GM19324 (cell line): ENCODE measurements around the gene P3H3.
"Not testable (repeated sequence)": the region's sequence is repeated elsewhere in the genome, so short reads cannot be mapped to it uniquely, and the experiment has no call there.

Experiments used
- ATAC-seq: cut with Tn5 transposase; IDR thresholded peaks from one replicate; pipeline ENCODE4 v1.9.1; 2021; ENCODE audit warnings: mild to moderate bottlenecking, moderate library complexity; ENCODE audit not compliant: unreplicated experiment, low FRiP score

The P3H3 gene

GRCh38 chr12:6863586-6864321 is 35.5 kb downstream of the P3H3 start:
- ATAC-seq = no peak

DNA sequence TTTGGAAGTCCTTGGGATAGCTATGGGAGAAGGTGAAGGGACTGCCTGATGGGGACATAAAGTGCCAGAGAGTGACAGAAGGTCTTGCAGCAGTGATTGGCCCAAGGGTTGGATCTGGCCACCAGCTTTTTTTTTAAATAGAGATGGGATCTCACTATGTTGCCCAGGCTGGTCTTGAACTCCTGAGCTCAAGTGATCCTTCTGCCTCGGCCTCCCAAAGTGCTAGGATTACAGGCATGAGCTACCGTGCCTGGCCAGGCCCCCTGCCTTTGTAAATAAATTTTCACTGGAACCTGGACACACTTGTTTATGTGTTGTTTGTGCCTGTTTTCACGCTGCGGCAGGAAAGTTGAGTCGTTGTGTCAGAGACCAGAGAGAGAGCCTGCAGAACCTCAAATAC is 37.1 kb downstream of the P3H3 start:
- not testable (repeated sequence) for ATAC-seq

DNA sequence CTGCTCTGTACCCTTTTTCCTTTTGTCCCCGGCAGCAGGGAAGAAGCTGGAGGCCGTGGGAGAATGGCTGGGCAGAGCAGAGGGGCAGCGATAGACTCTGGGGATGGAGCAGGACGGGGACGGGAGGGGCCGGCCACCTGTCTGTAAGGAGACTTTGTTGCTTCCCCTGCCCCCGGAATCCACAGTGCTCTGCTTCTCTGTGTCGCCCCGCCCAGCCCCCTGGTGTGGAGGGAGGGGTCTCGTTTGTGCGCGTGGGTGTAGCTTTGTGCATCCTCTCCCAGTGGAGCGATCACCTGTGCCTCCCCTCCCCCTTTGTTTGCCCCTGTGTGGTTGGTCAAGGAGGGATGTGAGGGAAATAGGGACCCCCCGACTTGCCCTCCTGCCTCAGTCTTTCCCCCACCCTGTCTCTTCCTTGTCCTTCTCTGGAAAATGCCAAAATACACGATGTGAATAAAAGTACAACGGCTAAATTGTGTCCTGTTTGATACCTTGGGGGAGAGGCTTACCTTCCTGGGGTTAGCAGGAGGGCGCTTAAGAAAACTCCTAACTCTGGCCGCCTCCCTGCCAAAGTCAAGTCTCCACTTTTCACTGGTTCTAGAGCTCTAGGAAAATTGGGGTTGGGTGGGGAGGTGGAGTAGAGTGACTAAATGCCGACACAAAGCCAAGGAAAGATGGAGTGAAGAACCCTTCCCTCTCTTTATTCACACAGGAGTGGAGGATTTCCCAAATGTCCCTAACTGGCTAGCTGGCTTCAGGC is 38.1 kb downstream of the P3H3 start:
- no peak for ATAC-seq

- peak; percentile 17 for ATAC-seq
These were observed 38.8 kb downstream of the P3H3 start for GRCh38 chr12:6866920-6867412.

- ATAC-seq = peak; percentile 57
These were observed 39.4 kb downstream of the P3H3 start, which contains the start of gene TPI1 for GRCh38 chr12:6867413-6868210. Gene TPI1 (plus strand): TSS chr12:6867531. CDS start chr12:6867567, 36 bp downstream.

GRCh38 chr12:6868211-6869048 is 40.2 kb downstream of the P3H3 start:
- no peak for ATAC-seq

DNA sequence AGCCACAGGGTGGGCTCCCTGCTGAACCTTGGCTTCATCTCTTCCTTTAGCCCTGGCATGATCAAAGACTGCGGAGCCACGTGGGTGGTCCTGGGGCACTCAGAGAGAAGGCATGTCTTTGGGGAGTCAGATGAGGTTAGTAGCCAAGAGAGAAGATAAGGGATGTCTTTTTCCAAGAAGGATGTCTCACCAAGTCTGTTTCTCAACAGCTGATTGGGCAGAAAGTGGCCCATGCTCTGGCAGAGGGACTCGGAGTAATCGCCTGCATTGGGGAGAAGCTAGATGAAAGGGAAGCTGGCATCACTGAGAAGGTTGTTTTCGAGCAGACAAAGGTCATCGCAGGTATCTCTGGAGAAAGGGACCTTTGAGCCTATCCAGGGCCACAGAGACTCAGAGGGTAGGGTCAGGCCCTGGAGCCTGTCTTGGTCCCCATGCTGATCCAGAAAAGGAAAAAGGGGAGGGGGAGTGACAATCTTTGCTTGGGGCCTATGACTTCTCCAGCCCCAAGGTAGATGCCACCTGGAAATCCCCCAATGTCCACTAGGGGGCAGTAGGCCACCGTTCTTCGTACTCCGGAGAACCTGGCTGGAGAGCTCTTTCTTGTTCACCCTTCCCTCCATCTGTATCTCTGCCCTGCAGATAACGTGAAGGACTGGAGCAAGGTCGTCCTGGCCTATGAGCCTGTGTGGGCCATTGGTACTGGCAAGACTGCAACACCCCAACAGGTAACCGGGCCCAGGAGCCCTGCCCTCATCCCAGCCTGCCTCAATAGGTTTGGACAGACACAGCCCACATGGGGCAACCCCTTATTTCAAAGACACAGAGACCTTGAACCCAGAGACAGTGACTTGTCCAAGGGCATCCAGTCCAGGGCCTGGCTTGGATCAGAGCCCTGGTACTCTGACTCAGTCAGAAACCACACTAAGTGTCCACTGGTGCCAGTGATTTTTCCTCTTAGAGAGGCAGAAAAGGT is 41.1 kb downstream of the P3H3 start:
- no peak for ATAC-seq

- not testable (repeated sequence) for ATAC-seq
These were observed 42.1 kb downstream of the P3H3 start for GRCh38 chr12:6870304-6870703.

DNA sequence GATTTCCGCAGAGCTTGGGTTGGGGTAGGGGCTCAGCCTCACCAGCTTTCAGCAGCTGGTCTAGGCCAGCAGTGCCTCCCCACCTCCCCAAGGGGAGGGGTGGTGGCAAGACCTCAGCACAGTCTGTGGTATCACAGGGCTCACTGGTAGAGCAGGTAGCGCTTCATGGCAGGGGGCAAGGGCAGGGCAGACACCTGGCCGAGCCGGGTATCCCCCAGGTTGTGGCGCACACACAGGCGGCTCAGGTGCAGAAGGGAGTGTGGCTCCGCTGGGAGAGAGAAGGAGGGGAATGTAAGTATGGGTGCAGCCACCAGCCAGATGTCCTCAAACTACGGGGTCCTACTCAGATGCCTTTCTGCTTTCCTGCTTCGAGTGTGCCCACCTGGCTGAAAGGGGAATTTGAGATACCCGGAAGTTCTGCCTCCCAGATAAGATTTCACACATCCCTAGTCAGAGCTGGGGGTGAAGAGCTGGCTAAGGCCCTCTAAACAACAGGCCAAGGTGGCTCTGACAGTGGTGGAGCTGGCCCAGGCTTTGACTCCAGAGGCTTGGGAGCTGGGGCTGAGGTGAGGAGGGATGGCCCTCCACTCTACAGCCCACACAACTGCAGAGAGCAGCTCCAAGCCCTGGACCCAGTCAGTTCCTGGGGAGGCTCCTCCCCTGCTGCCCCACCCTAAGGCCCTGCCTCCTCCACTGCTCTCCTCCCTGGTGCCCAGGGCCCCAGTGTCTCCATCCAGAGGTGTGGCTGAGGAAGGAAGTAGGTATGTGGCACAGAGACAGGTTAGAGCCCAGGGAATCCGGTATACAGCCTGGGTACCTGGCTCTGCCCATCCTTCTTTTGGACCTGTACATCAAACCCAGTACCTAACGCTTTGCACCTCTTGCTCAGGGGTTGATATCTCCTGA is 43.1 kb downstream of the P3H3 start:
- no peak for ATAC-seq

- no peak for ATAC-seq
These were observed 44.2 kb downstream of the P3H3 start for GRCh38 chr12:6872073-6873048.

DNA sequence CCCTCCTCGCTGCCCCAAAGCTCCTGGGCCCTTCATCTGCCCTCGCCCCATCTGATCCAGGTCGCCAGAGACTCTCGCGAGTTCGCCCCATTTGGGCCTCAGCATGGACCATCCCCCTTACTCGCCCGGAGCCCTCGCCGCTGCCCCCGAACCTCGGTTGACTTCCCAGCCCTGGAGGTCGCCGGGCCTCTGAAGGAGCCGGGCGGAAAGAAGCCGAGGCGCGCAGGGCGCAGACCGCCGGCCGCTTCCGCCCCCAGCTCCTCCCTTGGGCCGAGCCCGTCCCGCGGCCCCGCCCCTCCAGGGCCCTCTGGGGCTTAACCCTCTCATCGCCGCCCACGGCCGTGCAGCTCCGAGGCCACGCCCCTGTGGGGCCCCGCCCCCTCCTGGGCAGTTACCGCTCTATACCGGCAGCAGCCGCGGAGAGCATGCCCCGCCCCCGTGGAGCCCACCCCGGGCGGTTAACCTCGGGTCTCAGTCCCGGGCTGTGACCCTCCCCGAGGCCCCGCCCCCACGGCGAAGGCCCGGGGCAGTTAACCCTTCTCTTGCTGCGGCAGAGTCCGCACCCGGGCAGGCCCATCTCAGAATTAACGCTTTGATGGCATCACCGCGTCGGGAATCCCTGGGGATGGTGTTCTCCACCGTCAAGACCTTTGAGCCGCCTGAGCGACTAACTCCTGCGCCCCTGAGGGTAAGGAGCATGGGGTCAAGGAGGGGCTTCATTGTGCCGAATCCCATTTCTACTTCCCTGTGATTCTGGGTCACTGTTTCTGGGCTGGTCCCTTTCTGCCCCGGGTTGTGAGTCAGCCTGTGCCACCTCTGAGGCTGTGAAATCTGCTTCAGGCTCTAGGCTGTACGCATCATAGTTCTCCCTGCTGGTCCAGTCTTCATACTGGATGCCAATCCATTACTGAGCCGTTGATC is 45.1 kb downstream of the P3H3 start, which contains the start of gene SPSB2:
TSS of gene SPSB2 (minus strand) at position 210 of the 921 bp plus-strand sequence. CDS start 402 bp downstream, outside the sequence.
- peak; percentile 88 for ATAC-seq

- not testable (repeated sequence) for ATAC-seq
These were observed 45.8 kb downstream of the P3H3 start for GRCh38 chr12:6874015-6874368.

GRCh38 chr12:6879824-6880223 is 51.6 kb downstream of the P3H3 start:
- not testable (repeated sequence) for ATAC-seq

DNA sequence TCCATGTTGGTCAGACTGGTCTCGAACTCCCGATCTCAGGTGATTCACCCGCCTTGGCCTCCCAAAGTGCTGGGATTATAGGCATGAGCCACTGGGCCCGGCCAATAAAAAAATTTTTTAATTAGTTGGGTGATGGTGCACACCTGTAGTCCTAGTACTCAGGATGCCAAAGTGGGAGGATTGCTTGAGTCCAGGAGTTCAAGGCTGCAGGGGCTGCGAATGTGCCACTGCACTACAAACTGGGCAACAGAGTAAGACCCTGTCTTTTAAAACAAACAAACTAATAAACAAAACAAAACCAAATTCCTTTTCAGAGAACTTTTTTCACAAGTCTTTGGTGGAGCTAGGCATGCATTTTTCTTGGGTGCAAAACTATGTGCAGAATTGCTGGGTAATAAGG is 55.0 kb downstream of the P3H3 start:
- ATAC-seq = no peak

DNA sequence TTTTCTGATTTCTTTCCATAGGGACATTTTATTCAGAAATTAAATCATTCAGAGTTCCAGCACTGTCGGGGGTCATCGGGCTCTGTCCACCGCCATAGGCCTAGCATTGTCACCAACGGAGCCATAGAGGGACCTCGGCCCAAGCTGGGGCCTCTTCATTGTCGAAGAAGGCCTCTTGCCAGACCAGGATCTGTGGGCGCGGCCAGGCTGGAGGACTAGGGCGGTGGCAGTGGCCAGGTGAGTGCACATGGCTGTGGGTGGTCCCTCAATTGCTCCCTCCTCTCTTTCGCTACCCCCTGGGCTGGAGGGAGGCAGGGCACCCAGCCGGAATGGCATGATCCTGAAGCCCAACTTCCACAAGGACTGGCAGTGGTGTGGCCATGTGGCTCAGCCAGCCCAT is 55.5 kb downstream of the P3H3 start:
- no peak for ATAC-seq

GRCh38 chr12:6884539-6884938 is 56.3 kb downstream of the P3H3 start:
- no peak for ATAC-seq
